Daoy (cell line): Measurements from ENCODE around the gene CFAP65. TPM values are rescaled to one million over a fixed set of nuclear protein-coding genes. Genes with fewer than 3 reads are reported as not detected.

ENCODE experiments used
- DNase-seq: peaks from one replicate; pipeline ENCODE4 v3.0.0-alpha.2; 2015; ENCODE audit warnings: low read depth
- total RNA-seq: library from RNA; depleted of rRNA; stranded (reverse); fragments of >200 nt; shearing (Covaris generic); gene quantifications from 2 replicates; pipeline ENCODE4 v1.2.3, GENCODE V29; 2014

CFAP65 gene
- total RNA-seq, 1 experiment from 2014 or later, result 0.11 TPM

GRCh38 chr2:218975060-218975777, 66.1 kb downstream of the CFAP65 start:
- no peak for DNase-seq

GRCh38 chr2:218970894-218971293, 70.4 kb downstream of the CFAP65 start:
- no peak for DNase-seq

- DNase-seq, result peak; percentile 89
Measured at GRCh38 chr2:218964041-218964771, 77.1 kb downstream of the CFAP65 start.

- DNase-seq, result peak; percentile 29
Measured at GRCh38 chr2:218963601-218964000, 77.7 kb downstream of the CFAP65 start.

- peak; percentile 95 for DNase-seq
Measured at GRCh38 chr2:218962859-218963492, 78.3 kb downstream of the CFAP65 start.

- DNase-seq, result peak; percentile 30
Measured at GRCh38 chr2:218961651-218962570, 79.4 kb downstream of the CFAP65 start.

- no peak for DNase-seq
Measured at GRCh38 chr2:218961229-218961628, 80.1 kb downstream of the CFAP65 start.

- DNase-seq, result peak; percentile 43
Measured at GRCh38 chr2:218960309-218961165, 80.8 kb downstream of the CFAP65 start.

- no peak for DNase-seq
Measured at GRCh38 chr2:218959761-218960308, 81.5 kb downstream of the CFAP65 start.

GRCh38 chr2:218959141-218959731, 82.1 kb downstream of the CFAP65 start, which contains the start of gene CDK5R2:
Gene CDK5R2 (plus strand): TSS chr2:218959666. CDS start chr2:218959821, 155 bp downstream.
- peak; percentile 94 for DNase-seq

- DNase-seq, result no peak
Measured at GRCh38 chr2:218958276-218958675, 83.0 kb downstream of the CFAP65 start.

GRCh38 chr2:218957671-218958070, 83.6 kb downstream of the CFAP65 start:
- DNase-seq, result no peak

GRCh38 chr2:218956039-218956438, 85.3 kb downstream of the CFAP65 start:
- DNase-seq, result no peak

GRCh38 chr2:218954541-218955300, 86.6 kb downstream of the CFAP65 start:
- no peak for DNase-seq

GRCh38 chr2:218953366-218953954, 87.9 kb downstream of the CFAP65 start:
- DNase-seq, result peak; percentile 19
